Mucosa of descending colon (tissue), 3 donors: ENCODE results near the gene LIPF. TPM values are rescaled to one million over a fixed set of nuclear protein-coding genes. Genes with fewer than 3 reads are reported as not detected.

Experiments used
- ATAC-seq: fragments of 200-7000 bp; cut with Tn5 transposase; one replicate; pipeline ENCODE4 v1.9.1; 2020; ENCODE audit warnings: mild to moderate bottlenecking, moderate library complexity
- DNase-seq, 3 donors: peaks; one replicate each; pipeline ENCODE4 v3.0.0-alpha.2; 2020
- H3K36me3 ChIP-seq: fragments of 200-600 bp; one replicate; pipeline ENCODE4 v1.8.0; 2021; ENCODE audit warnings: low read depth, mild to moderate bottlenecking
- H3K4me1 ChIP-seq: fragments of 200-600 bp; one replicate; pipeline ENCODE4 v1.8.0; 2021; ENCODE audit warnings: low read depth, mild to moderate bottlenecking
- H3K4me3 ChIP-seq: fragments of 200-600 bp; one replicate; pipeline ENCODE4 v1.8.0; 2021; ENCODE audit warnings: mild to moderate bottlenecking
- H3K9me3 ChIP-seq: fragments of 200-600 bp; one replicate; pipeline ENCODE4 v1.8.0; 2021; ENCODE audit warnings: mild to moderate bottlenecking
- intact Hi-C, 2 donors: fragments of 100-400 bp; cut with DNase I in 1 of 2; cut with micrococcal nuclease in 1 of 2; formaldehyde crosslinking; loops; one replicate each; pipeline versions ENCODE4 v1.11.0 to v1.11.1; 2022; cut with DNase I, micrococcal nuclease
- long read RNA-seq, 2 donors: library from polyadenylated mRNA; unstranded; transcript quantifications; one replicate each; pipeline ENCODE4 v2.0.0, GENCODE V29; 2019 to 2021
- total RNA-seq, 3 donors: library from RNA; stranded (reverse); fragmentation: NEBNext Ultra II Directional in 2 of 3; extraction: Animal tissue kit (Norgen Biotek cat#: 25700) in 2 of 3; gene quantifications; one replicate each; pipeline versions ENCODE4 v1.2.1 to v1.2.4, GENCODE V29; 2021 to 2023
- TF ChIP-seq, protein P1 (sequence below): fragments of 200-600 bp; IDR thresholded peaks from one replicate; pipeline ENCODE4 v1.8.0; 2022; ENCODE audit warnings: antibody characterized with exemption, mild to moderate bottlenecking
- donor health status: DM: no; HTN: no; CAD: no; lungs with moderate emphysema.
- donor health status: DM: no; HTN: no; CAD: no.
- donor health status: DM: no; HTN: yes; CAD: no.

Gene LIPF, protein sequence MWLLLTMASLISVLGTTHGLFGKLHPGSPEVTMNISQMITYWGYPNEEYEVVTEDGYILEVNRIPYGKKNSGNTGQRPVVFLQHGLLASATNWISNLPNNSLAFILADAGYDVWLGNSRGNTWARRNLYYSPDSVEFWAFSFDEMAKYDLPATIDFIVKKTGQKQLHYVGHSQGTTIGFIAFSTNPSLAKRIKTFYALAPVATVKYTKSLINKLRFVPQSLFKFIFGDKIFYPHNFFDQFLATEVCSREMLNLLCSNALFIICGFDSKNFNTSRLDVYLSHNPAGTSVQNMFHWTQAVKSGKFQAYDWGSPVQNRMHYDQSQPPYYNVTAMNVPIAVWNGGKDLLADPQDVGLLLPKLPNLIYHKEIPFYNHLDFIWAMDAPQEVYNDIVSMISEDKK
- not detected for total RNA-seq
- long read RNA-seq, donor 1: 0 reads
- long read RNA-seq, donor 2: 0 reads

DNA sequence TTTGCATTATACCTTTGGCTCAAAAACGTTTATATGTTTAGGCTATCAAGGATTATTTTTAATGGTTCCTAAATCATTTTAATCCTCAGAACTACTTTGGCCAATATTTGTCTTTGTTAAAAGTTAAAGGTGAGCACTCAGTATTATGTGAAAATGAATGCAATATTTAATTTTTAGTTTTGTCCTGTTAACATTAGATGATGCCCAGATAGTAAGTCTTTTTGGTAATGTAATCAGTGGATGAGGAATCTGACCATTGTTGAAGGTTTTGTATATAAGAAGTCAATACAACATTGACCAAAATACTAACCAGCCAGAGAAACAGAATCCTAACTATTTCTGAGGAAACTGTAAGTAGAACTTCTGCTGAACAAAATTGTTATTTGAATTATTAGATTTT is at the start of gene LIPF:
Gene LIPF, plus strand, starts transcription at position 301 of the 400 bp plus-strand sequence. CDS start 2,856 bp downstream, outside the sequence.
- Histone ChIP-seq H3K36me3 (no peaks in the 10 kb centered on the region), H3K9me3 (no peaks in the 10 kb centered on the region), H3K4me3 (no peak within 1 kb of the TSS), H3K4me1 (no peaks in the 10 kb centered on the region)
- TF ChIP-seq, protein P1, sequence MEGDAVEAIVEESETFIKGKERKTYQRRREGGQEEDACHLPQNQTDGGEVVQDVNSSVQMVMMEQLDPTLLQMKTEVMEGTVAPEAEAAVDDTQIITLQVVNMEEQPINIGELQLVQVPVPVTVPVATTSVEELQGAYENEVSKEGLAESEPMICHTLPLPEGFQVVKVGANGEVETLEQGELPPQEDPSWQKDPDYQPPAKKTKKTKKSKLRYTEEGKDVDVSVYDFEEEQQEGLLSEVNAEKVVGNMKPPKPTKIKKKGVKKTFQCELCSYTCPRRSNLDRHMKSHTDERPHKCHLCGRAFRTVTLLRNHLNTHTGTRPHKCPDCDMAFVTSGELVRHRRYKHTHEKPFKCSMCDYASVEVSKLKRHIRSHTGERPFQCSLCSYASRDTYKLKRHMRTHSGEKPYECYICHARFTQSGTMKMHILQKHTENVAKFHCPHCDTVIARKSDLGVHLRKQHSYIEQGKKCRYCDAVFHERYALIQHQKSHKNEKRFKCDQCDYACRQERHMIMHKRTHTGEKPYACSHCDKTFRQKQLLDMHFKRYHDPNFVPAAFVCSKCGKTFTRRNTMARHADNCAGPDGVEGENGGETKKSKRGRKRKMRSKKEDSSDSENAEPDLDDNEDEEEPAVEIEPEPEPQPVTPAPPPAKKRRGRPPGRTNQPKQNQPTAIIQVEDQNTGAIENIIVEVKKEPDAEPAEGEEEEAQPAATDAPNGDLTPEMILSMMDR: no peak
- ATAC-seq (no peak), DNase-seq (no peak)
- intact Hi-C loops: no loop called here

DNA sequence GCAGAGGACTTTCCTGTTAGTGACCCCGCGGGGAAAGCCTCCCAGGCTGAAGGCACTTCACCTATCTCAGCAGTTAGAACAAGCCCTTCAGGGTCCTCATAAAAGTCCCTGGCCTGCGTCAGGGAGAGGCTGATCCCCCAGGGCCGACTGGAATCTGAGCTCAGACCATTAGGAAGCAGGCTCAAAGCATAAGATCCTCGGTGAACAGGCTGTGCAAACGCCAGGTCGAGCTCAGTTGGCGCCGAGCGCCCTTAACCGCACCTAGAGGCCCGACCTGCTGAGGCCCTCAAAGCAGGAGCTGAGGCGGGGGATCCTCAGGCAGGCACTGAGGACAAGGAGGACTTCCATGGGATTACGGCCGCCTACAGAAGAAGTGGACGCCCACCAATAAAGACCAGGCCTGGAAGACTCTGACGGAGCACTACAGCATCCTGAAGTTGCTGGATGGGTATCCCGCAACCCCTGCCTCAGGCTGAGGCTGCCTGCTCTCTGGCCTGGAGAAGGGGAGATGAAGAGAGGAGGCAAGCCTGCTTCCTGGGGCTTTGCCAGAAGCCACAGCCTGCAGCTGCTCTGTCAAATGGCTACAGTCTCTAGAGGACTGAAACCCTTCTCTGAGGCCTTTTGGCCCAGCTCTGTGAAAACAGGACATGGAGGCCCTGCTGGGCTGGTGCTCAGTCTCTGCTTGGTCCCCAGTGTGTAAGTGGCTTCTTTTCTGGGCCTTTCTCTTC is 47.8 kb upstream of the LIPF start:
- no peak for ATAC-seq
- H3K4me3 ChIP-seq: no peak overlapping the region
- H3K36me3 ChIP-seq: no peaks in the 10 kb centered on the region
- TF ChIP-seq, protein P1: no peak
- no peak for DNase-seq
- intact Hi-C loops: no loop called here
- no peaks in the 10 kb centered on the region for H3K9me3 ChIP-seq
- H3K4me1 ChIP-seq: no peaks in the 10 kb centered on the region

DNA sequence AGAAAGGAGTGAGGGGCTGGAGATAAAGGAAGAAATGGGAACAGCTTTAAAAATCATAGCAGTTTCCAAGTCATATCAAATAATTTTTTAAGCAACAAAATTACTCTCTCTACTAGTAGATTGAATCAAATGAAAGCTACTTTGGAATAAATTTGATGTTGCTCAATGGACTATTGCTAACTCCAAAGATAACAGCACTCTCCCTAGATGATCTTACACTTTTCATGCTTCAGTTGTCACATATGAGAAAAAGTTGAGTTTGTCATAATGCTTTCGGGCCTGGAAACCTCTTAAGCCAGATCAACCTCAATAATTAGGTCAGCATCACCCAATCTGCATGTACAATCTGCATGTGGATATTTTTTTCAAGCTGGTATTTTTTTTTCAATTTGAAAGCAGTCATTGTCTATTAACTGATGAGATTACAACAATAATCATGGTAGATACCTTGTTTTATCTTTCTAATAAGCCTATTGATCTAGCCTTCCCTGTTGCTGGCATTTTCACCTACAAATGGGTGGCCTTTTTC is 46.4 kb upstream of the LIPF start:
- intact Hi-C loops: no loop called here
- H3K4me1 ChIP-seq: no peaks in the 10 kb centered on the region
- ATAC-seq (no peak), DNase-seq (no peak)
- TF ChIP-seq, protein P1: no peak
- H3K36me3 ChIP-seq: no peaks in the 10 kb centered on the region
- no peak overlapping the region for H3K4me3 ChIP-seq
- H3K9me3 ChIP-seq: no peaks in the 10 kb centered on the region

DNA sequence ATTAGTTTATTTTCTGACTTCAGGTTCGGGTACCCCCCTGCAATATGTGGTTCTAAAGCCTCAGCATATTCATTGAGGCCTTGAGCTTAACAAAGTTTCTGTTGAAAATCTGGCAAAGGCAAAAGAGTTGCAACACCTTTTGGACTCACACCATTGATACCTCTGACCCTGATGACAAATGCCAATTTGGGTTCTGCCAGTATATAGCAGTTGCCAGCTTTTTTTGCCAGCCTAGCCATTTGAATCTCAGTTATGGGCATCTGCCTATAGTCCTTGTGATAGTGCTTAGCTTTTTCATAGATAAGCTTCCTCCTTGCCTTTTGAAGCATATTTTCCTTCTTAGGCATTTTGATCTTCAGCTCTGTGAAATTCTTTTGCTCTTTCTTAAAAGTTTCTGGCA is 45.7 kb upstream of the LIPF start:
- H3K4me1 ChIP-seq: no peaks in the 10 kb centered on the region
- H3K9me3 ChIP-seq: no peaks in the 10 kb centered on the region
- H3K4me3 ChIP-seq: no peak overlapping the region
- no peak for ATAC-seq
- no peak for DNase-seq
- TF ChIP-seq, protein P1: no peak
- H3K36me3 ChIP-seq: no peaks in the 10 kb centered on the region
- intact Hi-C loops: no loop called here

DNA sequence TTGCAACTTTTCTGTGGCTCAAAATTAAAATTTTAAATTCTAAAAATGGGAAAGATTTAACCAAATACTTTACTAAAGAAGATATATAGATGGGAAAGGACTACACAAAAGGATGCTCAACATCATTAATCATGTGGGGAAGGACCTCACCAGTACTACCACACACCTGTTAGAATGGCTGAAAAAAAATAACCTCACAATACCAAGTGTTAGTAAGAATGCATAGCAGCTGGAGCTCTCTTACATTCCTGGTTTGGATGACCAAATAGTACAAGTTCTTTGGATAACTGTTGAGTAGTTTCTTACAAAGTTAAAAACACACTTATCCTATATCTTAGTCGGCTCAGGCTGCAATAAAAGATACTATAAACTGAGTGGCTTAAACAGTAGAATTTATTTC is 43.8 kb upstream of the LIPF start:
- no peaks in the 10 kb centered on the region for H3K4me1 ChIP-seq
- H3K9me3 ChIP-seq: no peaks in the 10 kb centered on the region
- ATAC-seq (no peak), DNase-seq (no peak)
- no peaks in the 10 kb centered on the region for H3K36me3 ChIP-seq
- H3K4me3 ChIP-seq: no peak overlapping the region
- TF ChIP-seq, protein P1: no peak
- intact Hi-C loops: no loop called here
